ENCODE data around the gene BCDIN3D.

Gene BCDIN3D

DNA sequence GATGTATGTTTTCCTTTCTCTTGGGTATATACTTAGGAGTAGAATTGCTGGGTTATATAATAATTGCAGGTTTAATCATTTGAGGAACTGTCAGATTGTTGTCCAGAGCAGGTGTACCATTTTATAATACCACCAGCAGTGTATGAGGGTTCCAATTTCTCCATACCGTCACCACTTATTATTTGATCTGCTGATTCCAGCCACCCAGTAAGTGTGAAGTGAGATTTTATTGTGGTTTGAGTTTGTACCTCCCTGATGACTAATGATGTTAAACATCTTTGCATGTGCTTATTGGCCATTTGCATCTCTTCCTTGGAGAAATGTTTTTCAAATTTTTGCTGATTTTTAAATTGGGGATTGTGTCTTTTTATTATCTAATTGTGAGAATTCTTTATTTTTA lies 29.8 kb downstream of the BCDIN3D start:
- DNase-seq = no peak

- DNase-seq = no peak
These were observed 30.9 kb downstream of the BCDIN3D start for GRCh38 chr12:49811961-49812401.

GRCh38 chr12:49811136-49811535 lies 31.8 kb downstream of the BCDIN3D start:
- DNase-seq = no peak

- no peak for DNase-seq
These were observed 33.0 kb downstream of the BCDIN3D start for GRCh38 chr12:49809906-49810389.

- no peak for DNase-seq
These were observed 33.5 kb downstream of the BCDIN3D start for GRCh38 chr12:49809381-49809905.

DNA sequence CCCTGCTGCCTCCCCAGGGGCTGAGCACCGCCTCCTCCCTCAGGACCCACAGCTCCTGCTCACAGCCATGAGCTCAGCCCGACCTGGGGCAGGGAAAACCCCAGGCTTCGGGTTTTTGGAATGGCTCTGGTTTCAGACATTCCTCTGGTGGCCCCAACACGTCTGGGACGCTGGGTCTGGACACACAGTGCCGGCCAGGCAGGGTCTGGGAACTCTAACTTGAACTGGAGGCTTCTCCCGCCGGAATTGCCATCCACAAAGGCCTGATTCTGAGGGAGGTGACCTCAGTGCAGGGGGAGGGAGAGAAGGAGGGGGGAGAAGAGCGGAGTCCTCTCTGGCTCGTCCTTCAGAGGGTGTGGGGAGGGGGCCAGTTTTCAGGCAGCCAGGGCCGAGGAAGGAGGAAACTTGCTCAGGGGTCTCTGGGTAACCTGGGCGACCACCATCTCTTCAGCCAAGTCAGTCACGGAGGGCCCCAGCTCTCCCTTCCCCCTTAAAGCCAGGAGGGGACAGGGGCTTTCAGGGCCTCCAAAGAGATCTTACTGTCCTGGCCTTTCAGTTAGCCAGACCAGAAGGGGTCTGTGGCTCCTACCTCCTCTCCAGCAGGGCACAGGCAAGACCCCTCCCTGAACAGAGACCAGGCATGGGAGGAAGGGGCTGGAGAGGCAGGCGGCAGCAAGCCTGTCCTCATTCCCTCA lies 34.1 kb downstream of the BCDIN3D start:
- no peak for DNase-seq

- no peak for DNase-seq
These were observed 34.8 kb downstream of the BCDIN3D start for GRCh38 chr12:49807991-49808580.

DNA sequence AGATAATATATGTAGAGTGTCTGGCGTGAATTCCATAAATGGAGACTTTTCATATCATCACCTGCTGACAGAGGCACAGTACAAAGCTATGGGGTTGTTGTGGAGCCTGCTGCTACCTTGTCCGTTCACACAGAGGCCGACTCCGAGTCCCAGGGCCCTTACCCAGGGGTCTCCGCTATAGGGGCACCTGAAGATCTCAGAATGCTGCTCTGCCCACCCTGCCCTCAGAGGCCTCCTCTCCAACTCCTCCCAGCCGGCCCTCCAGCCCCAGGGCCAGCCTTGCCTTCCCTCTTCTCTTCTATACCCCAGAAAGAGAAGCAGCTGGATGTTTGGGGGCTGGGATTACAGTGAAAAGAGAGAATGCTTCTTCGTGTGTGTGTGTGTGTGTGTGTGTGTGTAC lies 36.0 kb downstream of the BCDIN3D start:
- no peak for DNase-seq

- no peak for DNase-seq
These were observed 36.5 kb downstream of the BCDIN3D start for GRCh38 chr12:49806321-49806813.

GRCh38 chr12:49805409-49805808 lies 37.5 kb downstream of the BCDIN3D start:
- DNase-seq = no peak

DNA sequence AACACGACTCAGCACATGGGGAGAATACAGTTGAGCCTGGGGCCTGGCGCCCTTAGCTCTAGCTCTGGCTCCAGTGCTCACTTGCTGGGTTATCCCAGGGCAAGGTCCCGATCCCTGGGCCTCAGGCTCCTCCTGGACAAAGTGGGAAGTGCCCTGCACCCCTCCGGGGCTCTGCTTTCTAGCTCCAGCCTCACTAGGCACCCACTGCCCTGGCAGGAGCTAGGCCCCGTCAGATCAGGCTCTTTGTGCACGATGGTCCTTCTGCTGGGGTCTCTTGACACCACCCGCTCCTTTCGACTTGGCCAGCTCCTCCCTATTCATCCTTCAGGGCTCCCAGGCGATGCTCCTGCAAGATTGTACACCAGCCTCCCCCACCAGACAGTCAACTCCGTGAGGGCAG lies 38.1 kb downstream of the BCDIN3D start:
- DNase-seq = no peak

DNA sequence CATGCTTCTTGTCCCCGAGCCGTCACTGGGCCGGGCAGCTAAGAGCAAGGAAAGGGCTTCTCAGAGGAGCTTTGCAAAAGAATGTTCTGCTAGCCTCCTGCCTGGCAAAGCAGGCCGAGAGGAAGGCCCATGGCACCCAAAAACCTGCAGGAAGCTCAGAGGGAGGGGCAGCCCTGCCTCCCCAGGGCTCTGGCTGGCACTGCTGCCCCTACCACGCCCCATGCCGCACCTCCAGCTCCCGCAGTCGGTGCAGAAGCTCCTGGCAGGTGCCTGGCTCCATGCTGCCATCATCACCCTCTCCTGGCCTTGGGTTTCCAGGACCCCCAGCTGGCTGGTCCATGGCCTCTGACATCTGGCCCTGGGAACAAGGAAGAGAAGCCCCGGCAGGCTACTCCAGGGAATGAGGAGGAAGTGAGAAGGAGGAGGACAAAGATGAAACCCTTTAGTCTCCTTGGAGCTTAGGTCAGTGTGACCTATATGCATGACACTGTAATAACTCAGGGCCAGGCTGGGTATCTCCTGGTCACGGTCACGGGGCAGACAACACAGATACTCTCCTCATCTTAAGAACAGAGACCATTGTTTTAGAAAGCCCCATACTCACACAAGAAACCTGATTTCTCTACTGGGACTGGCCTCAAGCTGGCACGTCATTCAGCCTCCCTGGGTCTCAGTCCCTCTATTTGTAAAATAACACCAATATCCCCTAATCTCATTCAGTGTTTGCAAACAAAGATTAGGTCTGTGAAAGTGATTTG lies 39.0 kb downstream of the BCDIN3D start:
- DNase-seq = no peak

GRCh38 chr12:49801141-49802063 lies 41.5 kb downstream of the BCDIN3D start:
- no peak for DNase-seq

- no peak for DNase-seq
These were observed 42.3 kb downstream of the BCDIN3D start for GRCh38 chr12:49800421-49801140.

DNA sequence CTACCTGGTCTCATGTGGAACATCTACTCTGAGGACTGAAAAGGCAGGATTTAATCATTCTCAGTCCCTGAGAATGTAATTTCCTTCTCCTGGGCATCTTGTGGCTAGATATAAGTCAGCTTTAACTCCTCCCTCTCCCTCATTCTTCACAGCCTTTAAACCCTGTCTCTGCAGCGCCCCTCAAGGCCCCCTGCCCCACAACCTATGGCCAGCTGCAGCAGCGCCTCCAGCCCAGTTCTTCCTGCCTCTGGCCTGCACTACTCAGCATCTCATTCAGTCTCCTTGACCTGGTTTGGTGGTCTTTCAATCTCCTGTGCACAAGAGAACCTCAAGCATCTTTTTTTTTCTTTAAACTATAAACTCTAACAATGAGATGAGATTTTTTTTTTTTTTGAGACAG lies 44.0 kb downstream of the BCDIN3D start:
- no peak for DNase-seq

DNA sequence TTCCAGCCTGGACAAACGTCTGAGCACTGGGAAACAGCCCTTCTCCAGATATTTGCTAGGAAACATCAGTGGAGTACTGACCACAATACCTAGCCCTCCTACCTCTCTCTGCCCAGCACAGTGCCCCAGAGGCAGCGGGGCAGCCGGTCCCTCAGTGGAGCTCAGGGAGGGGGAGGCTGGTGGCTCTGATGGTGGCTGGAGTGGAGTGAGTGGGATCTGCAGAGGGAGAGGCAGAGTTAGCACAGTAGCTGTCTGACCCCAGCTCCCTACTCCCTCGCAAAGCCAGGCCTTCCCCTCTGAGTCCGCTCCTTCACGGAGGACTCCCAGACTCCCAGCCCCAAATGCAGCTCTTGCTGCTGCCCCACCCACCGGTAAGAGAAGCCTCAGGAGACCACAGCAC lies 44.7 kb downstream of the BCDIN3D start:
- no peak for DNase-seq

GRCh38 chr12:49797449-49797776 lies 45.5 kb downstream of the BCDIN3D start:
- DNase-seq = no peak

GRCh38 chr12:49796606-49797448 lies 46.1 kb downstream of the BCDIN3D start:
- DNase-seq = no peak

DNA sequence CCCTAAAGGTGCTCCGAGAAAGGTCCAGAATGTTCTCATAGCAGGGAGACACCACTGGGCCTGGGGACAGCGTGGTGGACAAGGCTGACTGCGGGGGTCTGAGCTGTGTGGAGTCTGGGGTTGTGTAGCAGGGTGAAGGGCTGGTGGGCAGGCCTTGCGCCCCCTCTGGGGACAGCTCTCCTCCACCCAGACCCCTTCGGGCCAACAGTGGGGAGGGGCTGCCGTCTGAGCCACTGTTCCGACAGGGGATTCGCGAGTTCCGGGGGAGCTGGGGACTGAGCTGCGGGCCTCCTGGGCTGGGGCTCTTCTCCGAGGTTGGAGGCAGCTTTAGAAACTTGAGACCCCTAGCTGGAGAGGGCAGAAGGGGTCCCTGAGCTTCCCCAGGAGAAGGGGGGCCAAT lies 46.8 kb downstream of the BCDIN3D start:
- no peak for DNase-seq

- no peak for DNase-seq
These were observed 47.2 kb downstream of the BCDIN3D start for GRCh38 chr12:49795654-49796105.
